Measurements from ENCODE around the gene KCNG1. TPM values are rescaled to one million over a fixed set of nuclear protein-coding genes. Genes with fewer than 3 reads are reported as not detected.

KCNG1 gene
- polyA plus RNA-seq, 1 donor from 2014 or later: 1.7 TPM

DNA sequence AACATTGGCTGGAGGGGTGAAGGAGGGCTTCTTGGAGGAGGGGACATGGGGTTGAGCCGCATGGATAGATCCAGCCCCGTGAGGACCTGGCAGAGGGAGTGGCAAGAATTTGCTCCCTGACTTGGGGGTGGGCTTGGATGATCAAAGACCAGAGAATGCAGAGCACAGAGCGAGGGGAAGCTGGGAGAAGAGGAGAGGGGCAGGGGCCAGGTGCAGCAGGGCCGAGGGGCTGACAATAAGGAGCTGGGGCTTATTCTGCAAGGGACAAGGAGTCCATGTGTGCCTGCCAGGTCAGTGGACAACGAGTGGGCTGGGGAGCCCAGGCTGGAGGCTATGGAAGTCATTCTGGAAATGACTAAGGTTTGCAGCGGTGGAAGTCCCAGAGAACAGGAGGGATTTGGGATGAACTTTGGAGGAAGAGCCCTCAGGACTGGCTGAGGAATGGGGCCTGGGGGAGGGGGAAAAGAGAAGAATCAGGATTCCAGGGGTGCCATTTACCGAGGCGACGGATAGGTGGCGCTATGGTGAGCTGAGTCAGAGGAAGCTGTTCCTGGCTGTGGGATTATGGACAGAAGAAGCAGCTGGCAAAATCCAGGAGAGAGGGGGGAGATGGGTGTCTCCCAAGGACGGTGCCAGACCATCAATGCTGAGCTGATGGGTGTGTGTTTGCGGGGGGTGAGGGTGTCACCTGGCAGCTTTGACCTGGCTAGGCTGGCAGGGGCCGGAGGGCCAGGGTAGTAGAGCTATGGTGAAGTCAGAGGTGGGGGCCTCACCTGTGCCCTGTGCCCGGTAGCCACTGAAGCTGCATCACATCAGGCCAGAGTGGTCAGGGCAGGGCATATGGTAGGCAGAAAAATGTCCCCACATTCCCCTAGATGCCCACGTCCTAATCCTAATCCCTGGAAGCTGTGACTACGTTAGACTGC is 7.8 kb downstream of the KCNG1 start:
- H3F3A ChIP-seq (ENCODE audit: insufficient read depth, low read length, poor library complexity, severe bottlenecking): no peaks in the 10 kb centered on the region
- no peaks in the 10 kb centered on the region for H4K20me1 ChIP-seq (ENCODE audit: insufficient read depth)
- no peak overlapping the region for H3K9ac ChIP-seq (ENCODE audit: low read length)
- H3K4me2 ChIP-seq (ENCODE audit: low read length): no peak overlapping the region
- no peaks in the 10 kb centered on the region for H3K27me3 ChIP-seq (ENCODE audit: insufficient read depth, low read depth, low read length)
- H3K9me3 ChIP-seq (ENCODE audit: low read length): no peaks in the 10 kb centered on the region
- H3K9me2 ChIP-seq (ENCODE audit: insufficient read depth, low read length): no peaks in the 10 kb centered on the region
- TF ChIP-seq TAF1 (IDR thresholded peaks at IDR 0.05; ENCODE audit: low read depth) (no peak), RAD21 (conservative IDR thresholded peaks at IDR 0.05) (peak; percentile 72), SMC3 (conservative IDR thresholded peaks at IDR 0.05; ENCODE audit: poor library complexity) (peak; percentile 70), EZH2 (IDR thresholded peaks at IDR 0.05; ENCODE audit: borderline replicate concordance, insufficient read depth, low read length, poor library complexity, severe bottlenecking) (no peak)
- TF ChIP-seq, protein P1, sequence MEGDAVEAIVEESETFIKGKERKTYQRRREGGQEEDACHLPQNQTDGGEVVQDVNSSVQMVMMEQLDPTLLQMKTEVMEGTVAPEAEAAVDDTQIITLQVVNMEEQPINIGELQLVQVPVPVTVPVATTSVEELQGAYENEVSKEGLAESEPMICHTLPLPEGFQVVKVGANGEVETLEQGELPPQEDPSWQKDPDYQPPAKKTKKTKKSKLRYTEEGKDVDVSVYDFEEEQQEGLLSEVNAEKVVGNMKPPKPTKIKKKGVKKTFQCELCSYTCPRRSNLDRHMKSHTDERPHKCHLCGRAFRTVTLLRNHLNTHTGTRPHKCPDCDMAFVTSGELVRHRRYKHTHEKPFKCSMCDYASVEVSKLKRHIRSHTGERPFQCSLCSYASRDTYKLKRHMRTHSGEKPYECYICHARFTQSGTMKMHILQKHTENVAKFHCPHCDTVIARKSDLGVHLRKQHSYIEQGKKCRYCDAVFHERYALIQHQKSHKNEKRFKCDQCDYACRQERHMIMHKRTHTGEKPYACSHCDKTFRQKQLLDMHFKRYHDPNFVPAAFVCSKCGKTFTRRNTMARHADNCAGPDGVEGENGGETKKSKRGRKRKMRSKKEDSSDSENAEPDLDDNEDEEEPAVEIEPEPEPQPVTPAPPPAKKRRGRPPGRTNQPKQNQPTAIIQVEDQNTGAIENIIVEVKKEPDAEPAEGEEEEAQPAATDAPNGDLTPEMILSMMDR (IDR thresholded peaks at IDR 0.05; ENCODE audit: poor library complexity, severe bottlenecking): peak; percentile 76
- H3K79me2 ChIP-seq (replicated peaks; ENCODE audit: insufficient read depth, low read length): no peaks in the 10 kb centered on the region
- no peaks in the 10 kb centered on the region for H3K36me3 ChIP-seq (ENCODE audit: insufficient read depth, low read length)
- H3K4me3 ChIP-seq (ENCODE audit: low read length): no peak overlapping the region
- H2AFZ ChIP-seq (ENCODE audit: low read depth, low read length): no peak overlapping the region
- H3K27ac ChIP-seq (ENCODE audit: low read length): no peak overlapping the region

DNA sequence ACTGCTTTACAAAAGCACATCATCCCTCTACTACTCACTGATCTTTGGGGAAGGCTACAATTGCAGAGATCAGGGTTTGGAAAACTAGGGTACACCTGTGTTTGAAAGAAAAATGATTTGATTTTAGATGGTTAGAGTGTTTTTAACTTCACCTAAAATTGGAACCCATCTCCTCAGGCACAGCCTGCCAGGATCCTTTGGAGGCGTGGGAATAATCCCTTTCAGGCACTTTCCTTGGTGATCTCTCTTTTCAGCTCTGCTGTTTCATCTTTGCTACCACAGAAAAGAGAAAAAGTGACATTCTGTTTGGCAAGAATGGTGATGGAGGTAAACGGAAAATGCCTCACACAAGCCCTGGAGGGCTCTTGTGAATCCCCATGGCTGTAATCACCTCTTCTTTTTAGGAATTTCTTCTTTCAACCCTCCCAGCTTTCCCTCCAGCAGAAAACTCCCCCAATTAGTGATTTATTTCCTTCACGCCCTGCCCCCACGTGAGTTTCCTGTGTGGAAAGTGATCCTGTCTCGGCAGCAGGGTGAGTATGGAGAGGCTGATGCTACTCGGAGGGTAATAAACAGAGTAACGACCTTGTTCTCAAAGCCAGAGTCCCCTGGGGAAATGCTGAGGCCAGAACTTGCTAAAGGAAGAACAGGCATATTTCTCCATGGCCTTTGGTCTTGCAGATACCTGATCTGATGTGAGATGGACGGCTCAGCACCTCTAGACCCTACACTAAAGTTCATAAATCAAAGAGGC is 9.2 kb downstream of the KCNG1 start:
- H3K36me3 ChIP-seq (ENCODE audit: insufficient read depth, low read length): no peaks in the 10 kb centered on the region
- H3K9me3 ChIP-seq (ENCODE audit: low read length): no peaks in the 10 kb centered on the region
- H3K4me2 ChIP-seq (ENCODE audit: low read length): no peak overlapping the region
- H3K27me3 ChIP-seq (ENCODE audit: insufficient read depth, low read depth, low read length): no peaks in the 10 kb centered on the region
- H3K9me2 ChIP-seq (ENCODE audit: insufficient read depth, low read length): no peaks in the 10 kb centered on the region
- H3K4me3 ChIP-seq (ENCODE audit: low read length): no peak overlapping the region
- H3K27ac ChIP-seq (ENCODE audit: low read length): no peak overlapping the region
- peak overlapping the region; percentile 11 for H3K9ac ChIP-seq (ENCODE audit: low read length)
- no peaks in the 10 kb centered on the region for H3F3A ChIP-seq (ENCODE audit: insufficient read depth, low read length, poor library complexity, severe bottlenecking)
- H4K20me1 ChIP-seq (ENCODE audit: insufficient read depth): no peaks in the 10 kb centered on the region
- no peaks in the 10 kb centered on the region for H3K79me2 ChIP-seq (replicated peaks; ENCODE audit: insufficient read depth, low read length)
- H2AFZ ChIP-seq (ENCODE audit: low read depth, low read length): no peak overlapping the region
- TF ChIP-seq MXI1 (conservative IDR thresholded peaks at IDR 0.05; ENCODE audit: poor library complexity, severe bottlenecking) (no peak), RAD21 (conservative IDR thresholded peaks at IDR 0.05) (no peak), EP300 (conservative IDR thresholded peaks at IDR 0.05; ENCODE audit: poor library complexity, severe bottlenecking) (no peak), TAF1 (IDR thresholded peaks at IDR 0.05; ENCODE audit: low read depth) (no peak), SMC3 (conservative IDR thresholded peaks at IDR 0.05; ENCODE audit: poor library complexity) (no peak), POLR2AphosphoS5 (IDR thresholded peaks at IDR 0.05) (no peak), EZH2 (IDR thresholded peaks at IDR 0.05; ENCODE audit: borderline replicate concordance, insufficient read depth, low read length, poor library complexity, severe bottlenecking) (no peak)
- TF ChIP-seq, protein P2, sequence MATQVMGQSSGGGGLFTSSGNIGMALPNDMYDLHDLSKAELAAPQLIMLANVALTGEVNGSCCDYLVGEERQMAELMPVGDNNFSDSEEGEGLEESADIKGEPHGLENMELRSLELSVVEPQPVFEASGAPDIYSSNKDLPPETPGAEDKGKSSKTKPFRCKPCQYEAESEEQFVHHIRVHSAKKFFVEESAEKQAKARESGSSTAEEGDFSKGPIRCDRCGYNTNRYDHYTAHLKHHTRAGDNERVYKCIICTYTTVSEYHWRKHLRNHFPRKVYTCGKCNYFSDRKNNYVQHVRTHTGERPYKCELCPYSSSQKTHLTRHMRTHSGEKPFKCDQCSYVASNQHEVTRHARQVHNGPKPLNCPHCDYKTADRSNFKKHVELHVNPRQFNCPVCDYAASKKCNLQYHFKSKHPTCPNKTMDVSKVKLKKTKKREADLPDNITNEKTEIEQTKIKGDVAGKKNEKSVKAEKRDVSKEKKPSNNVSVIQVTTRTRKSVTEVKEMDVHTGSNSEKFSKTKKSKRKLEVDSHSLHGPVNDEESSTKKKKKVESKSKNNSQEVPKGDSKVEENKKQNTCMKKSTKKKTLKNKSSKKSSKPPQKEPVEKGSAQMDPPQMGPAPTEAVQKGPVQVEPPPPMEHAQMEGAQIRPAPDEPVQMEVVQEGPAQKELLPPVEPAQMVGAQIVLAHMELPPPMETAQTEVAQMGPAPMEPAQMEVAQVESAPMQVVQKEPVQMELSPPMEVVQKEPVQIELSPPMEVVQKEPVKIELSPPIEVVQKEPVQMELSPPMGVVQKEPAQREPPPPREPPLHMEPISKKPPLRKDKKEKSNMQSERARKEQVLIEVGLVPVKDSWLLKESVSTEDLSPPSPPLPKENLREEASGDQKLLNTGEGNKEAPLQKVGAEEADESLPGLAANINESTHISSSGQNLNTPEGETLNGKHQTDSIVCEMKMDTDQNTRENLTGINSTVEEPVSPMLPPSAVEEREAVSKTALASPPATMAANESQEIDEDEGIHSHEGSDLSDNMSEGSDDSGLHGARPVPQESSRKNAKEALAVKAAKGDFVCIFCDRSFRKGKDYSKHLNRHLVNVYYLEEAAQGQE (IDR thresholded peaks at IDR 0.05; ENCODE audit: borderline replicate concordance): no peak
- TF ChIP-seq, protein P1 (IDR thresholded peaks at IDR 0.05; ENCODE audit: poor library complexity, severe bottlenecking): no peak

All from neural cell (in vitro differentiated cells).